AG09319 (cell line): ENCODE data around the gene USP44.

ENCODE experiments used
- DNase-seq: peaks from one replicate; pipeline ENCODE4 v3.0.0-alpha.2; 2010; ENCODE audit warnings: low read depth; ENCODE audit errors: extremely low read depth
- CTCF ChIP-seq: IDR thresholded peaks from 2 replicates; pipeline ENCODE4 v1.5.1; 2011; ENCODE audit warnings: low read depth, mild to moderate bottlenecking, inconsistent platforms, low read length, moderate library complexity

The USP44 gene

GRCh38 chr12:95541436-95541835, 9.8 kb downstream of the USP44 start:
- TF ChIP-seq CTCF = no peak
- DNase-seq = no peak

- no peak for DNase-seq
- TF ChIP-seq CTCF = no peak
Observed at GRCh38 chr12:95538656-95539055, 12.6 kb downstream of the USP44 start.

- TF ChIP-seq CTCF = no peak
- no peak for DNase-seq
Observed at GRCh38 chr12:95538006-95538405, 13.3 kb downstream of the USP44 start.

- DNase-seq = no peak
- TF ChIP-seq CTCF = no peak
Observed at GRCh38 chr12:95533985-95534384, 17.3 kb downstream of the USP44 start.

- TF ChIP-seq CTCF = no peak
- DNase-seq = no peak
Observed at GRCh38 chr12:95532851-95533250, 18.4 kb downstream of the USP44 start.

- DNase-seq = no peak
- no peak for TF ChIP-seq CTCF
Observed at GRCh38 chr12:95529693-95530225, 21.5 kb downstream of the USP44 start.

GRCh38 chr12:95528431-95528830, 22.8 kb downstream of the USP44 start:
- no peak for DNase-seq
- TF ChIP-seq CTCF = no peak
